ENCODE results near the gene TMEM208. TPM values are rescaled to one million over a fixed set of nuclear protein-coding genes. Genes with fewer than 3 reads are reported as not detected.

The TMEM208 gene
- total RNA-seq, 1 donor from 2014 or later, result 42.6 TPM

DNA sequence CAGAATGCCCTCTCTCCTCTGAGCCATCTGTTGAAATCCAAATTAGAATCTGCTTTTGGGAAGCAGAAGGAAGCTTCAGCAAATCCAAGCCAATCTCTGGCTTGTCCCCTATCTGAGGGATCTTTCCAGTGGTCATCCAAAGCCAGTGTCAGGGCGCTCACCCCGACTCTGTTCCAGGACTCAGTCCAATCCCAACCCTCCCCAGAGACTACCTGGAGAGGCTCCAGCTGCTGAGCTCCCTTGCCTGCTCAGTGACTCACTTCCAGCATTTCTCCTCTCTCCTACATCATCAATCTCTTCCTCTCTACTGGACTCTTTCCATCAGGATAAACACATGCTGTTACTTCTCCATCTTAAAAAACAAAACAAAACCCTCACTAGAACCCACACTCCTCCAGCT lies 45.6 kb upstream of the TMEM208 start:
- Mint-ChIP-seq H3K36me3 (ENCODE audit: unreplicated experiment) (peaks cover 5% of the 10 kb centered on the region), H3K27me3 (ENCODE audit: unreplicated experiment) (peaks cover 14% of the 10 kb centered on the region), H3K4me1 (ENCODE audit: low read depth, unreplicated experiment) (peaks cover 15% of the 10 kb centered on the region), H3K27ac (ENCODE audit: unreplicated experiment) (no peak overlapping the region), H3K9me3 (ENCODE audit: unreplicated experiment) (peaks cover 14% of the 10 kb centered on the region), H3K4me3 (ENCODE audit: unreplicated experiment) (no peak overlapping the region)
- TF ChIP-seq, protein P1, sequence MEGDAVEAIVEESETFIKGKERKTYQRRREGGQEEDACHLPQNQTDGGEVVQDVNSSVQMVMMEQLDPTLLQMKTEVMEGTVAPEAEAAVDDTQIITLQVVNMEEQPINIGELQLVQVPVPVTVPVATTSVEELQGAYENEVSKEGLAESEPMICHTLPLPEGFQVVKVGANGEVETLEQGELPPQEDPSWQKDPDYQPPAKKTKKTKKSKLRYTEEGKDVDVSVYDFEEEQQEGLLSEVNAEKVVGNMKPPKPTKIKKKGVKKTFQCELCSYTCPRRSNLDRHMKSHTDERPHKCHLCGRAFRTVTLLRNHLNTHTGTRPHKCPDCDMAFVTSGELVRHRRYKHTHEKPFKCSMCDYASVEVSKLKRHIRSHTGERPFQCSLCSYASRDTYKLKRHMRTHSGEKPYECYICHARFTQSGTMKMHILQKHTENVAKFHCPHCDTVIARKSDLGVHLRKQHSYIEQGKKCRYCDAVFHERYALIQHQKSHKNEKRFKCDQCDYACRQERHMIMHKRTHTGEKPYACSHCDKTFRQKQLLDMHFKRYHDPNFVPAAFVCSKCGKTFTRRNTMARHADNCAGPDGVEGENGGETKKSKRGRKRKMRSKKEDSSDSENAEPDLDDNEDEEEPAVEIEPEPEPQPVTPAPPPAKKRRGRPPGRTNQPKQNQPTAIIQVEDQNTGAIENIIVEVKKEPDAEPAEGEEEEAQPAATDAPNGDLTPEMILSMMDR (IDR thresholded peaks at IDR 0.05; ENCODE audit: partially characterized antibody, unreplicated experiment), result no peak
- DNase-seq, result no peak

DNA sequence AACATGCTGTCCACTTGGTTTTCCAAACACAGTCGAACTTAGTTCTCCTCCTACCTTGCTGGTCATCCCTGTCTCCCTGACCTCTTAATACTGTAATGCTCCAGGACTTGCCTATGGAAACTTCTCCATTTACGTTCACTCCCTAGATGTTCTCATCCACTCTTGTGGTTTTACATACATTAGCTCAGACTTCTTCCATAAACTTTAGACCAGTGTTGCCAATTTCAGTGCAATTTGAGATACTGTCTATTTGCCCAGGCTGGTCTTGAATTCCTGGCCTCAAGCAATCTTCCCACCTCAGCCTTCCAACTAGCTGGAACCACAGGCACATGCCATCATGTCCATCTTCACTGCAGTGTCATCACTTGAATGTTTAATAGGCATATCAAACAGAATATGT lies 44.6 kb upstream of the TMEM208 start:
- Mint-ChIP-seq H3K27me3 (ENCODE audit: unreplicated experiment) (peaks cover 10% of the 10 kb centered on the region), H3K4me3 (ENCODE audit: unreplicated experiment) (no peak overlapping the region), H3K9me3 (ENCODE audit: unreplicated experiment) (peaks cover 10% of the 10 kb centered on the region), H3K27ac (ENCODE audit: unreplicated experiment) (no peak overlapping the region), H3K4me1 (ENCODE audit: low read depth, unreplicated experiment) (peaks cover 12% of the 10 kb centered on the region), H3K36me3 (ENCODE audit: unreplicated experiment) (no peaks in the 10 kb centered on the region)
- no peak for DNase-seq
- TF ChIP-seq, protein P1 (IDR thresholded peaks at IDR 0.05; ENCODE audit: partially characterized antibody, unreplicated experiment), result no peak

DNA sequence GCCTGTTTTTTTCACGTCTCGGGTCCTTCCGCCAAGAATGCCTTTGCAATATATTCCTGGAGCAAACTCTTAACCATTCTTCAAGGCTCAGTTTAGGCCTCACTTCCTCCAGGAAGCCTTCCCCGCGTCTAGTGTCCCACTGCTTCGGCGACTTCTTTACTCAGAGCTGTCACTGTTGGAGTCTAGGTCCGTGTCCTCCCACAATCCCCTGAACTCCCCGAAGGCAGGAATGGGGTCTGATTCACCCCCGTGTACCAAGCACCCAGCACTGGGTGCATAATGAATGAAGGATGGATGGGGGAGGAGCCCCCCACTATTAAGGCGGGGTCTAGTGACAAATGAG lies 43.7 kb upstream of the TMEM208 start:
- Mint-ChIP-seq H3K36me3 (ENCODE audit: unreplicated experiment) (no peaks in the 10 kb centered on the region), H3K4me3 (ENCODE audit: unreplicated experiment) (no peak overlapping the region), H3K27ac (ENCODE audit: unreplicated experiment) (no peak overlapping the region), H3K4me1 (ENCODE audit: low read depth, unreplicated experiment) (peaks cover 12% of the 10 kb centered on the region), H3K27me3 (ENCODE audit: unreplicated experiment) (peaks cover 8% of the 10 kb centered on the region), H3K9me3 (ENCODE audit: unreplicated experiment) (peaks cover 5% of the 10 kb centered on the region)
- no peak for DNase-seq
- TF ChIP-seq, protein P1 (IDR thresholded peaks at IDR 0.05; ENCODE audit: partially characterized antibody, unreplicated experiment), result no peak

DNA sequence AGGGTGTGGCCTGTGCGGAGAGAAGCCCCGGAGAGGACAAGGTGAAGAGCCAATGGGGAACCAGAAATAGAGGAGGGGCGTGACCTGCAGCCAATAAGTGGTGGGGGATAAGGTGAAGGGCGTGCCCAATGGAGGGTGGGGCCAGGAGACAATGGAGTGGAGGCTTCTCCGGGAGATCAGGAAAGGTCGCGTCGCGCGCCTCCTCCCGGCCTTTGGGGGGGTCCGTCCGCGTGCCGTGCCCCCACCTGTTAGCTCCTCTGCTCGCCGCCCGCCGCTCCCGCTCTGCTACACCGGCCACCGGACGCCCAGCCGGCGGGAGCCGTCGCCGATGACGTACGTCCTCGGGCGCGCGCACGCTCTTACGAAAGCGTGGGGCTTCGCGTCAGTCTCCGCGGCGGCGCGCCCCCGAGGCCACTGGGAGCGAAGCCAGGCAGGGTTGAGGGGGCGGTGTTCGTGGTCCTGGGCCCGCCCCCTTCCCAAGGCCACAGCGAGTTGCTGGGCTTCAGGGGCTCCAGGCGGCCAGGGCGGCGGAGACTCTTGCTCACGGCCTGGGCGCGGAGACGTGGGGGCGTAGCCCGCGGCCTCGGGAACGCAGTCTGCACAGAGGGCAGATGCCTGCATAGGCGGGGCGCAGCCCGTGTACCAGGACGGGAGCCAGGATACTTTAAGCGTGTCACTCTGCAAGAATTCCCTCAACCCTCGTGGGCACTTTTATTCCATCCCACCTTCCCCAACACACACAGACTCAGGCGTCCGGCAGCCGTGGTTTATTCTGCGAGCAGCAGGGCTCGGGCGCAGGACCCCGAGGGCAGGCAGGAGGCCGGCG lies 43.1 kb upstream of the TMEM208 start, which contains the start of gene MATCAP1:
TSS of gene MATCAP1 (minus strand) at position 337 of the 826 bp plus-strand sequence. CDS start 3,353 bp downstream, outside the sequence.
- H3K36me3 Mint-ChIP-seq (ENCODE audit: unreplicated experiment), result no peaks in the 10 kb centered on the region
- peaks cover 5% of the 10 kb centered on the region for H3K9me3 Mint-ChIP-seq (ENCODE audit: unreplicated experiment)
- H3K4me3 Mint-ChIP-seq (ENCODE audit: unreplicated experiment), result peak within 1 kb of the TSS; percentile 71
- TF ChIP-seq, protein P1 (IDR thresholded peaks at IDR 0.05; ENCODE audit: partially characterized antibody, unreplicated experiment), result no peak
- H3K27me3 Mint-ChIP-seq (ENCODE audit: unreplicated experiment), result peaks cover 4% of the 10 kb centered on the region
- peak; percentile 98 for DNase-seq
- no peak within 1 kb of the TSS for H3K27ac Mint-ChIP-seq (ENCODE audit: unreplicated experiment)
- H3K4me1 Mint-ChIP-seq (ENCODE audit: low read depth, unreplicated experiment), result peaks cover 8% of the 10 kb centered on the region

DNA sequence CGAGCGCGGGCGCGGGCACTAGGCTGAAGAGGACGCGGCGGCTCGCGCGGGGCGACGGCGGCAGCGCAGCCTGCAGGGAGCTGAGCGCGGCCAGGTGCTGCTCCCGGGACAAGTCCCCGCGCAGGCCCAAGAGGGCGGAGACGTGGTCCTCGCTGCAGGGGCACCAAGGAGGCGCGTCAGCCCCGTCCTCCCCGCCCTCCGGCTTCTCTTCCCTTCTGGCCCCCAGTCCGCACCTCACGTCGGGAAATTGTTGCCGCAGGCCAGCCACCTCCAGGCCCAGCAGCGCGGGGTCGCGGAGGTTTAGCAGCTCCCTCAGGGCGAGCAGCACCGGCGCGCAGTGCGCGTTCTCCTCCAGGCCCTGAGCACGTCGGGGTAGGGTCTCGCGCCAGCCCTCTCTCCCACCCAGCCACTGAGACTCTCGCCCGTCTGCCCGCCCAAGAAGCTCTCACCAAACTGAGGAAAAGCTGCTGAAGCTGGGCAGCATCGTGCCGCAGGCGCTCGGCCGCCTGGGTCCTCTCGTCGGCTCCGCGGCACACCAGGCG lies 42.4 kb upstream of the TMEM208 start:
- H3K4me3 Mint-ChIP-seq (ENCODE audit: unreplicated experiment), result peak overlapping the region; percentile 71
- TF ChIP-seq, protein P1 (IDR thresholded peaks at IDR 0.05; ENCODE audit: partially characterized antibody, unreplicated experiment), result no peak
- no peak overlapping the region for H3K27ac Mint-ChIP-seq (ENCODE audit: unreplicated experiment)
- H3K9me3 Mint-ChIP-seq (ENCODE audit: unreplicated experiment), result peaks cover 7% of the 10 kb centered on the region
- peaks cover 3% of the 10 kb centered on the region for H3K27me3 Mint-ChIP-seq (ENCODE audit: unreplicated experiment)
- peaks cover 6% of the 10 kb centered on the region for H3K4me1 Mint-ChIP-seq (ENCODE audit: low read depth, unreplicated experiment)
- no peaks in the 10 kb centered on the region for H3K36me3 Mint-ChIP-seq (ENCODE audit: unreplicated experiment)
- DNase-seq, result peak; percentile 51

Data from glutamatergic neuron (in vitro differentiated cells).